Astrocyte (in vitro differentiated cells and primary cell): Measurements from ENCODE around the gene ZNF74. TPM values are rescaled to one million over a fixed set of nuclear protein-coding genes. Genes with fewer than 3 reads are reported as not detected.
A peak's percentile ranks its signal among the peaks of the same experiment; 100 is the strongest.

ENCODE experiments used
- DNase-seq: peaks from one replicate; pipeline ENCODE4 v3.0.0-alpha.2; 2010; ENCODE audit warnings: low read depth
- FAIRE-seq: peaks from 2 replicates; lab custom pipeline; 2011; peaks lifted over from hg19 to GRCh38; lab: Jason Lieb, UNC
- H2AFZ ChIP-seq: 2 replicates; pipeline ENCODE4 v1.6.0; 2012; ENCODE audit warnings: low read depth, low read length, inconsistent platforms
- H3K27ac ChIP-seq: 2 replicates; pipeline ENCODE4 v1.5.1; 2011; ENCODE audit warnings: low read depth, low read length, inconsistent platforms
- H3K27me3 ChIP-seq: 2 replicates; pipeline ENCODE4 v1.6.0; 2011; ENCODE audit warnings: low read length, inconsistent platforms; ENCODE audit not compliant: insufficient read depth
- H3K36me3 ChIP-seq: 2 replicates; pipeline ENCODE4 v1.5.1; 2011; ENCODE audit warnings: low read length, inconsistent platforms; ENCODE audit not compliant: insufficient read depth
- H3K4me1 ChIP-seq: 2 replicates; pipeline ENCODE4 v1.5.1; 2011; ENCODE audit warnings: low read length, inconsistent platforms; ENCODE audit not compliant: insufficient read depth
- H3K4me2 ChIP-seq: 2 replicates; pipeline ENCODE4 v1.6.0; 2012; ENCODE audit warnings: low read length, inconsistent platforms
- H3K4me3 ChIP-seq: 2 replicates; pipeline ENCODE4 v1.5.1; 2011; ENCODE audit warnings: low read depth, mild to moderate bottlenecking, low read length, inconsistent platforms; ENCODE audit not compliant: insufficient read depth
- H3K79me2 ChIP-seq: 2 replicates; pipeline ENCODE4 v1.6.0; 2012; ENCODE audit warnings: mild to moderate bottlenecking, low read length, inconsistent platforms; ENCODE audit not compliant: insufficient read depth
- H3K9ac ChIP-seq: 2 replicates; pipeline ENCODE4 v1.6.0; 2012; ENCODE audit warnings: mild to moderate bottlenecking, low read length, inconsistent platforms
- H3K9me3 ChIP-seq: 2 replicates; pipeline ENCODE4 v1.5.1; 2012; ENCODE audit warnings: low read depth, mild to moderate bottlenecking, low read length, inconsistent platforms; ENCODE audit not compliant: insufficient read depth
- H4K20me1 ChIP-seq: 2 replicates; pipeline ENCODE4 v1.6.0; 2012; ENCODE audit warnings: low read length, inconsistent platforms; ENCODE audit not compliant: insufficient read depth
- H3K27ac Mint-ChIP-seq: one replicate; pipeline ENCODE4 v1.8.0; 2021; ENCODE audit warnings: mild to moderate bottlenecking, mixed read lengths; ENCODE audit not compliant: unreplicated experiment
- H3K27me3 Mint-ChIP-seq: one replicate; pipeline ENCODE4 v1.8.0; 2021; ENCODE audit warnings: low read depth, mixed read lengths; ENCODE audit not compliant: unreplicated experiment
- H3K36me3 Mint-ChIP-seq: one replicate; pipeline ENCODE4 v1.8.0; 2021; ENCODE audit warnings: low read depth, mixed read lengths; ENCODE audit not compliant: unreplicated experiment
- H3K4me1 Mint-ChIP-seq: one replicate; pipeline ENCODE4 v1.8.0; 2021; ENCODE audit warnings: low read depth, mixed read lengths; ENCODE audit not compliant: unreplicated experiment
- H3K4me3 Mint-ChIP-seq: one replicate; pipeline ENCODE4 v1.8.0; 2021; ENCODE audit warnings: mild to moderate bottlenecking, moderate library complexity, mixed read lengths; ENCODE audit not compliant: unreplicated experiment
- H3K9me3 Mint-ChIP-seq: one replicate; pipeline ENCODE4 v1.8.0; 2021; ENCODE audit warnings: mild to moderate bottlenecking, mixed read lengths; ENCODE audit not compliant: unreplicated experiment
- EZH2 ChIP-seq: IDR thresholded peaks from 2 replicates; pipeline ENCODE4 v1.6.1; 2012; ENCODE audit warnings: mild to moderate bottlenecking, low read length, inconsistent platforms; ENCODE audit not compliant: insufficient read depth
- total RNA-seq: library from RNA; stranded (reverse); gene quantifications from 2 replicates; pipeline ENCODE4 v1.2.1, GENCODE V29; 2021
- TF ChIP-seq, protein P1 (sequence below): IDR thresholded peaks from 2 replicates; pipeline ENCODE4 v1.5.1; 2011; ENCODE audit warnings: low read depth, mild to moderate bottlenecking, inconsistent platforms, low read length, moderate library complexity; ENCODE audit not compliant: insufficient read depth

Gene ZNF74
- total RNA-seq, 1 donor from 2014 or later = 14.2 TPM

DNA sequence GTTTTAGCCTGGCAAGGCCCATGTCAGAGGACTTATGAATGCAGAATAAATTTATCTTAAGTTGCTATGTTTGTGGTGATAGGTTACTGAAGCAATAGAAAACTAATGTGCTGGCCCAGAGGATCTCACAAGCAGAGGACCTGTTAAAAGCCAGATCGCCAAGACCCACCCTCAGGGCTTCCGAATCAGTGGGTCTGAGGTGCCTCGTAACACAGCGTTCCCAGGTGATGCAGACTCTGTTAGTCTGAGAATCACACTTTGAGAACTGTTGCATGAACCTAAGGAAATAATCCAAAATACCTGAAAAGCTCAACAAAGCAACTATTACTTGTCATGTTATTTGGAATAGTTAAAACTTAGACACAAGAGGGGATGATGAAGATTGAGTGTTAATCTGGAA lies 50.4 kb downstream of the ZNF74 start:
- no peak for FAIRE-seq

DNA sequence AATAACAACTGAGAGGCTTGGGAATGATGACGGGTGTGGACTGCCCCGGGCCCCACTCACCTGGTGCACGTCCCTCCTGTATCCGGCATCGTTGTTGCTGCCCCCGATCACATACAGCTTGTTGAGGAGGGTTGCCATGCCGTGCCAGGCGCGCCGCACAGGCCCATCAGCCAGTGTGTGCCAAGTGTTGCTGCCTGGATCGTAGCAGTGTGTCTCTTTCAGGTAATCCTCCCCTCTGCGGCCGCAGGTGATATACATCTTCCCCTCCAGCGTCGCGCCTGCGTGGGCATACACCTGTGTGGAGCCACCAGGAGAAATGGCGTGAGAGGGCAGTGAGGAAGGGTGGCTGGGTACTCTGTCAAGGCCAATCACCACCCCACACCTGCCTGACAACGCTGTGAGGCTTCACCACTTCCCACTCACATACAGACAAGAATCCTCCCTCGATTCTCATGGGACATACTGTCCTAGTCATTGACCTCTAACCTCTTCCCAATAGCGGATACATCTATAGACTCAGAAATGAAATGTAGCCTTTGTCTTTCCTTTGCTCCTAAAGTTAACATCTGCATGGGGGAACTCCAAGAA lies 52.5 kb downstream of the ZNF74 start:
- H3K9me3 Mint-ChIP-seq = no peaks in the 10 kb centered on the region
- H3K4me3 ChIP-seq = no peak overlapping the region
- no peaks in the 10 kb centered on the region for H3K79me2 ChIP-seq
- no peaks in the 10 kb centered on the region for H3K9me3 ChIP-seq
- no peak overlapping the region for H3K9ac ChIP-seq
- no peaks in the 10 kb centered on the region for H3K4me1 ChIP-seq
- H3K27me3 ChIP-seq = no peaks in the 10 kb centered on the region
- no peak for DNase-seq
- H3K4me3 Mint-ChIP-seq = no peak overlapping the region
- TF ChIP-seq, protein P1, sequence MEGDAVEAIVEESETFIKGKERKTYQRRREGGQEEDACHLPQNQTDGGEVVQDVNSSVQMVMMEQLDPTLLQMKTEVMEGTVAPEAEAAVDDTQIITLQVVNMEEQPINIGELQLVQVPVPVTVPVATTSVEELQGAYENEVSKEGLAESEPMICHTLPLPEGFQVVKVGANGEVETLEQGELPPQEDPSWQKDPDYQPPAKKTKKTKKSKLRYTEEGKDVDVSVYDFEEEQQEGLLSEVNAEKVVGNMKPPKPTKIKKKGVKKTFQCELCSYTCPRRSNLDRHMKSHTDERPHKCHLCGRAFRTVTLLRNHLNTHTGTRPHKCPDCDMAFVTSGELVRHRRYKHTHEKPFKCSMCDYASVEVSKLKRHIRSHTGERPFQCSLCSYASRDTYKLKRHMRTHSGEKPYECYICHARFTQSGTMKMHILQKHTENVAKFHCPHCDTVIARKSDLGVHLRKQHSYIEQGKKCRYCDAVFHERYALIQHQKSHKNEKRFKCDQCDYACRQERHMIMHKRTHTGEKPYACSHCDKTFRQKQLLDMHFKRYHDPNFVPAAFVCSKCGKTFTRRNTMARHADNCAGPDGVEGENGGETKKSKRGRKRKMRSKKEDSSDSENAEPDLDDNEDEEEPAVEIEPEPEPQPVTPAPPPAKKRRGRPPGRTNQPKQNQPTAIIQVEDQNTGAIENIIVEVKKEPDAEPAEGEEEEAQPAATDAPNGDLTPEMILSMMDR = no peak
- no peak for TF ChIP-seq EZH2
- no peak overlapping the region for H3K4me2 ChIP-seq
- H3K27ac Mint-ChIP-seq = no peak overlapping the region
- H3K36me3 ChIP-seq = peaks cover 3% of the 10 kb centered on the region
- FAIRE-seq = no peak
- H4K20me1 ChIP-seq = no peaks in the 10 kb centered on the region
- no peaks in the 10 kb centered on the region for H3K4me1 Mint-ChIP-seq
- H3K27ac ChIP-seq = no peak overlapping the region
- no peak overlapping the region for H2AFZ ChIP-seq
- peaks cover 26% of the 10 kb centered on the region for H3K36me3 Mint-ChIP-seq
- peaks cover 8% of the 10 kb centered on the region for H3K27me3 Mint-ChIP-seq

More for the DNA sequence above, 50.4 kb downstream of the ZNF74 start:
- Histone ChIP-seq H3K4me2 (no peak overlapping the region), H3K4me1 (no peaks in the 10 kb centered on the region), H3K27me3 (no peaks in the 10 kb centered on the region), H3K36me3 (no peaks in the 10 kb centered on the region), H3K9ac (no peak overlapping the region), H2AFZ (no peak overlapping the region), H3K79me2 (no peaks in the 10 kb centered on the region), H4K20me1 (peaks cover 8% of the 10 kb centered on the region), H3K9me3 (no peaks in the 10 kb centered on the region), H3K4me3 (no peak overlapping the region), H3K27ac (no peak overlapping the region)
- Mint-ChIP-seq H3K9me3 (no peaks in the 10 kb centered on the region), H3K4me3 (no peak overlapping the region), H3K27me3 (peaks cover 13% of the 10 kb centered on the region), H3K27ac (no peak overlapping the region), H3K36me3 (peaks cover 19% of the 10 kb centered on the region), H3K4me1 (no peaks in the 10 kb centered on the region)
- DNase-seq = no peak
- TF ChIP-seq, protein P1 = no peak
- TF ChIP-seq EZH2 = no peak

DNA sequence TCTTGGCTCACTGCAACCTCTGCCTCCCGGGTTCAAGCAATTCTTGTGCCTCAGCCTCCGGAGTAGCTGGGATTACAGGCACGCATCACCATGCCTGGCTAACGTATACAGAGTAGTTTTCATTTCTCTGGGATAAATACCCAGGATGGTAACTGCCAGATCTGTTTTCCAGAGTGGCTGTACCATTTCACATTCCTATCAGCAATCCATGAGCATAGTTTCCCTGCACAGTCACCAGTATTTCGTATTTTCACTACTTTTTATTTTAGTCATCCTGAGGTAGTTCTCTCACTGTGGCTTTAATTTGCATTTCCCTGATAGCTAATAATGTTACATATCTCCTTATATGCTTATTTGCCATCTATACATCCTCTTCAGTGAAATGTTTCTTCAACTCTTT lies 54.7 kb downstream of the ZNF74 start:
- Mint-ChIP-seq H3K4me1 (no peaks in the 10 kb centered on the region), H3K27me3 (peaks cover 8% of the 10 kb centered on the region), H3K9me3 (no peaks in the 10 kb centered on the region), H3K36me3 (peaks cover 28% of the 10 kb centered on the region), H3K4me3 (no peak overlapping the region), H3K27ac (peak overlapping the region; percentile 18)
- H3K9ac ChIP-seq = no peak overlapping the region
- H3K36me3 ChIP-seq = peaks cover 3% of the 10 kb centered on the region
- H3K4me3 ChIP-seq = no peak overlapping the region
- FAIRE-seq = no peak
- DNase-seq = no peak
- no peak overlapping the region for H3K4me2 ChIP-seq
- no peaks in the 10 kb centered on the region for H4K20me1 ChIP-seq
- no peak overlapping the region for H2AFZ ChIP-seq
- H3K27ac ChIP-seq = no peak overlapping the region
- no peaks in the 10 kb centered on the region for H3K4me1 ChIP-seq
- no peaks in the 10 kb centered on the region for H3K79me2 ChIP-seq
- TF ChIP-seq, protein P1 = no peak
- TF ChIP-seq EZH2 = no peak
- no peaks in the 10 kb centered on the region for H3K27me3 ChIP-seq
- H3K9me3 ChIP-seq = no peaks in the 10 kb centered on the region
